Measurements from ENCODE around the gene TTC31.
A peak's percentile ranks its signal among the peaks of the same experiment; 100 is the strongest.

The TTC31 gene

GRCh38 chr2:74527741-74528140 is 44.9 kb downstream of the TTC31 start:
- no peak for DNase-seq

GRCh38 chr2:74528600-74529356 is 45.9 kb downstream of the TTC31 start:
- no peak for DNase-seq

DNA sequence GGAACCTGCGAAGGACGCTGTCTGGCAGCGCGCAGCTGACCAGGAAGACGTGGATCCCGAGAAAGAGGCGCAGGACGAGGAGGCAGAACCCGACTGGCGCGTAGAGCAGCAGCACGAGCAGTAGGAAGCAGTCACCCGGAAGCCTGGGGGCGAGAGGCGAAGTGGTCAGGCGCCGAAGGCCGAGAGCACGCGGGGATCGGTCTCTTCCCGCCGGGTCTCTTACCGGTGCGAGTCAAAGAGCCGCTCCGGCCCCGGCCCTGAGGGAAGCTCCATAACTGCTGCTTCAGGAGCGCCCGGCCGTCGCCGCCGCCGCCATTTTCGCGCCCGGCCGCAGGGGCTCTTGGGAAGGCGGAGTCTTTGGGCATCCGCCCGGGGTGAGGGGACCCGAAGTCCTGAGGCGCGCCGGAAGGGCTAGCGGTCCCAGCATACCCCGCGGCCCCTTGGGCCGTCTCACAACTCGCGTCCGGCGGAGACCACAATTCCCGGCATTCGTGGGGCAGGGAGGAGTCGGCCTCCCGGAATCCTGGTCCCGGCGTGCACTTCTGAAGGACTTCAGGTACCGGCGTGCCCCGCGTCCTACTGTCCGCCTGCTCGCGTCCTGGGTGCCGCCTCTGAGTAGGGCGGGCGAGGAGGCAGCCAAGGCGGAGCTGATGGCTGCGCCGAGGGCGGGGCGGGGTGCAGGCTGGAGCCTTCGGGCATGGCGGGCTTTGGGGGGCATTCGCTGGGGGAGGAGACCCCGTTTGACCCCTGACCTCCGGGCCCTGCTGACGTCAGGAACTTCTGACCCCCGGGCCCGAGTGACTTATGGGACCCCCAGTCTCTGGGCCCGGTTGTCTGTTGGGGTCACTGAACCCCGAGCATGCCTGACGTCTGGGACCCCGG is 46.7 kb downstream of the TTC31 start, which contains the start of the genes AUP1 and HTRA2:
TSS of gene AUP1 (minus strand) at position 350 of the 882 bp plus-strand sequence. CDS start at position 273, 77 bp downstream.
TSS of gene HTRA2 (plus strand) at position 577 of the 882 bp plus-strand sequence. CDS start at position 651, 74 bp downstream.
- DNase-seq, result peak; percentile 85

DNA sequence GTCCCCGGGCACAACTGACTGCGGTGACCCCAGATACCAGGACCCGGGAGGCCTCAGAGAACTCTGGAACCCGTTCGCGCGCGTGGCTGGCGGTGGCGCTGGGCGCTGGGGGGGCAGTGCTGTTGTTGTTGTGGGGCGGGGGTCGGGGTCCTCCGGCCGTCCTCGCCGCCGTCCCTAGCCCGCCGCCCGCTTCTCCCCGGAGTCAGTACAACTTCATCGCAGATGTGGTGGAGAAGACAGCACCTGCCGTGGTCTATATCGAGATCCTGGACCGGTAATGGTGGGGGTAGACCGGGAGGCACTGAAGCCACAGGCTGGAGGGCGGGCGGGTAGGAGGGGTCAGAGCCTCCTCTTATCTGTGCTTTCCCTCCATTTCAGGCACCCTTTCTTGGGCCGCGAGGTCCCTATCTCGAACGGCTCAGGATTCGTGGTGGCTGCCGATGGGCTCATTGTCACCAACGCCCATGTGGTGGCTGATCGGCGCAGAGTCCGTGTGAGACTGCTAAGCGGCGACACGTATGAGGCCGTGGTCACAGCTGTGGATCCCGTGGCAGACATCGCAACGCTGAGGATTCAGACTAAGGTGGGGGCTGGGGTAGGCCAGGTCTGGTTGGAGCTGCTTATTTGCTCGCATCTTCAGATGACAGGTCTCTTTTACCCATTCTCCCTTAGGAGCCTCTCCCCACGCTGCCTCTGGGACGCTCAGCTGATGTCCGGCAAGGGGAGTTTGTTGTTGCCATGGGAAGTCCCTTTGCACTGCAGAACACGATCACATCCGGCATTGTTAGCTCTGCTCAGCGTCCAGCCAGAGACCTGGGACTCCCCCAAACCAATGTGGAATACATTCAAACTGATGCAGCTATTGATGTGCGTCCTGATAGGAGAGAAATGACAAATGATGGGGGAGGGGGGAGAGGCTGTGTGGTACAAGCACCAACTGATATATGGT is 47.6 kb downstream of the TTC31 start:
- DNase-seq, result peak; percentile 60

DNA sequence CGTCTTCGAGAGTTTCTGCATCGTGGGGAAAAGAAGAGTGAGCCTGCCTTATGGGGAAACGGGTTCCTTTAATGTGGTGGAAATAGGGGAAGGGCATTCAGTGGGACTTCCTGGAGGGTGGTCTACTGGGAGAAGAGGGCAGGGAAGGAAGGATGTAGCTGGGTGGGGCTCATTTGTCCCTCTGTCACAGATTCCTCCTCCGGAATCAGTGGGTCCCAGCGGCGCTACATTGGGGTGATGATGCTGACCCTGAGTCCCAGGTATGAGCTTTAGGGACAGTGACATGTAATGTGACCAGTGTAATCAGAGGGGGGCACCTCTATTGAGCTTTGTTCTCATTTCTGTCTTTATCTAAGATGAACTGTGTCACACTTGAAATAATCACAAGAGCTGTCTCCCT is 48.8 kb downstream of the TTC31 start:
- no peak for DNase-seq

DNA sequence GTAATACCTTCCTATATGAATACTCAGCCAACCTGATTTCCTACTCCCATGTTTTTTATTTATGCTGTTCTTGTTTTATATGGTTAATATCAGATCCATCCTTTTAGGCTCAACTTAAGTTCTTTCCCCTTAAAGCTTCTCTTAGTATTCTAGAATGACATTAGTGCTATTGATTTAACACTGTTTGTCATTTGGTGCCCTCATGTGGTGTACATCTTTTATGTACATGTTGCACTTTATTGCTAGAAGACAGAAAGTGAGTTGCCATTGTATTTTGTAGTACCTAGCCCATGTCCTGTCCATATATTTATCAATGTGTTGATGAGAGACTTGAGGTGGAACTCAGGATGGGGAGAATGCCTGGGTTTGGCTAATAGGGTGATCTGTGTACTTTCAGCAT is 49.3 kb downstream of the TTC31 start:
- no peak for DNase-seq

DNA sequence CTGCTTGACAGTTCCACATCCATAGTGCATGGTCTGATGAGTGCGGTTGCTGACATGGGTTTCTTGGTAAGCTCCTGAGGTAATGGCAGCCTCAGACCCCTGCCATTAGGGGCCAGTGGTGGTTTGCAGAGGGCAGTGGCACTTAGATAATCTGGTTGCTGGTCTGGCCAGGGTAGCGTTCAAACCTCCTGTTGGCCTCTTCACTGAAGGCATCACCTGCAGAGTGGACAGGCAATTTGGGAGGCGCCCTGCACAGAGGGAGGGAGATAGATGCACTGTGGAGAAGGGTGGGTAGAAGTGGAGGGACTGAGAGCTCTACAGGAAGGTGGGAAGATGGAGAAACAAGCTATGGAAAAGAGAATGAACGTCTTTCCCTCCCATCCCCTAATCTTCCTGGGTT is 50.6 kb downstream of the TTC31 start:
- no peak for DNase-seq

DNA sequence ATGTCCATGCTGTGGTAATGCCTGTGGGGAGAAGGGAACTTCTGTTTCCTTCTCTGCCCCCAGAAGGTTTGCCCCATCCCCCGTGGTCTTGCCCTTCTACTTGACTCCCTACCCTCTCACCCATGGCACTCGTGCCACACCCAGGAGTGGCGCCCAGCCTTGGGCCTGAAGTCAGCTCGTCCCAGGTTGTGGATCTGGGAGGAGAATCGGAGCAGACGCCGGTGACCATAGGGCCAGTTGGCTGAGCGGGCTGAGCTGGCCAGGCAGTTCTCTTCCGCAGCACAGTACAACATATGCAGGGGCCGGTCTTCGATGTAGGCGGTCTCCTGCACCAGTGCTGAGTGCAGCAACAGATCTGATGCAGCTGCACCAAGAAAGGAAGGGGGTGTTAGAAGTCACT is 51.5 kb downstream of the TTC31 start:
- no peak for DNase-seq

DNA sequence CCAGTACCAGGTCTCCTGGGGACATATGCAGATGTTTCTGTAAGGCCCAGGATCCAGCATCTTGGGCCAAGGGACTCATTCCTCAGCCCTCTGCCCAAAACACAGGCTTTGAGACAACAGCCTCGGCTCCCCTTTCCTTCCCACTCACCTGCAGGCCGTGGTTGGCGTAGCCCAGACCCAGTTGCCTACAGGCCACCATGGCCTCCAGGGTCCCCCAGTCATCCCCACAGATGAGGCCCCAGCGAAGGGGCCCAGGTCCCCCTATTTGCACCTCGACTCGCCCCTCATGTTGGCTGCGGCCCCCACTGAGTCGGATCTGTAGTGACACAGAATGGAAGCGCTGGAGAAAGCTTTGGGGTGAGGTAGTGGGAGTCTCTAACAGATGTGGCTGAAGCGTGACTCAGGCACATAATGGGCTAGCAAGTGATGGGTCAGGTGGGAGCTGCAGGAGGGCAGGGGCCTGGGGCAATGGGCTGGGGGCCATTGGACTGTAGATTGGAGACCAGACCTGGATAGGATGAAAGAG is 52.6 kb downstream of the TTC31 start:
- no peak for DNase-seq

DNA sequence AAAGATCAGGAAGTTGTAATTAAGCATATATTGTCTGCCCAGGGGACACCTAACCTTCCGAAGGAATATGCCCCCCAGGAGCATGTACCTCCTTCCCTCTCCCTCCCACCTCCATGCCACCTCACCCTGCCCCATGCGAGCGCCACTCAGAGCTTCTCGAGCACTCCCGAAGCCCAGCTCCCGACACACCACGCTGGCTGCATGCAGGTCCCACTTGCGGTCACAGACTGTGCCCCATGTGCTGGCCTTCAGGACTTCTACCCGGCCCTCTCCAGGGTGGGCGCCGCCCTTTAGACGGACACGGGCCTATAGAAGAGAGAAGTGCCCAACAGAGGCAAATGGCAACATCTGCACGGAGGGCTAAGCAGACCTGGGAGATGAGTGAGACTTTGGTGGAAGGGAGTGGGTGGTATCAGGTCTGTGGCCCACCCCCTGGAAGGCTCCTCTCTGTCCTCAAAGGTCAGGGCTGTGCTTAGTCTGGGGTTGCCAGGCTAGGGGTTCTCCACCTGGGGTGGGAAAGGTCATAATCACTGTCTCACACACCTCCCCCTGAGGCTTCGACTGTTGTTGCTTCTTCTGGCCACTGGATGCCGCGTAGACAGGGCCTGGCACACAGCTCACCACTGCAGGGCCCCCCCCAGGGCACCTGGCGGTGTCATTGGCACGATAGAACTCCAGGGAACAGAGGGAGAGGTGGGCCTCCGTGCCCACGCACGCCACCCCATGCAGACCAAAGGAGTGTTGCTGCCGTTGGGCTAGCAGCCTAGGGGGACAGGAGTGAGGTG is 53.5 kb downstream of the TTC31 start:
- DNase-seq, result no peak

DNA sequence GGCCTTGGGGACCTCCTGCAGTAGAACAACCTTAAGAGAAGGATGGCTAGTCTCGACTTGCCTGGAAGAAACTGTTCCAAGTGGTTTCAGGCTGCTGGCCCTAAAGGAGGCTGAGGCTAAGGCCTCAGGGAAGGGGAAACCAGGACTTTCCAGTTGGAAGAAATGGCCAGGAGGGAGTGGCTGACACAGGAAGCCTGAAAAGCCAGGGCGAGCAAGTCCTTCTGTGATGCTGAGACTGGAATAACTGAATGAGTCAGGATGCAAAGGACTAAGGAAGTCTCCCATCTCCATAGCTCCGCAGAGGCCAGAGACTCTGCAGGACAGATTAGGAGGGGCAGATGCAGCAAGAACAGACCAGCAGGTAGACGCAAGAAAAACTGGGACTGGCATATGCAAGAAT is 54.3 kb downstream of the TTC31 start:
- DNase-seq, result no peak

DNA sequence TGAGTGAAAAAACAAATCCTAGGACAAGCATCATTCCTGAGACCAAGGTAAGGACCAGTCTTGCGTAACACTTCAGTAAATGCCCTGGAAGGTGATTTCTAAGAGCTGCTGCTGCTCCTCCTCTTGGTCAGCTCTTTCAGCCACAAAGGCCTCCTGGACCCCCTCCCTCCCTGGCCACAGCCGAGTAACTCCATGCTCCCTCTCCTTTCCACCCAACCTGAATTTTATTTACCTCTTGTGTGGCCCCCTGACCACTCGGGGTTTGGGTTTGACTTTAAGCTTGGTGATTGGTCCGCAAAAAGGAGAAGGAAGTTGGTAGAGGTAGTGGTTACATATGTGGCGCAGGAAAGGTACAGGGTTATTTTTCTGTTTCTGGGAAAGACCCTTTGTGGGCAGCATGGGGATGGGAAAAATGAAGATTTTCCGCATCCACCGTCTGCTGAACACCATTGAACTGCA is 56.0 kb downstream of the TTC31 start:
- DNase-seq, result no peak

DNA sequence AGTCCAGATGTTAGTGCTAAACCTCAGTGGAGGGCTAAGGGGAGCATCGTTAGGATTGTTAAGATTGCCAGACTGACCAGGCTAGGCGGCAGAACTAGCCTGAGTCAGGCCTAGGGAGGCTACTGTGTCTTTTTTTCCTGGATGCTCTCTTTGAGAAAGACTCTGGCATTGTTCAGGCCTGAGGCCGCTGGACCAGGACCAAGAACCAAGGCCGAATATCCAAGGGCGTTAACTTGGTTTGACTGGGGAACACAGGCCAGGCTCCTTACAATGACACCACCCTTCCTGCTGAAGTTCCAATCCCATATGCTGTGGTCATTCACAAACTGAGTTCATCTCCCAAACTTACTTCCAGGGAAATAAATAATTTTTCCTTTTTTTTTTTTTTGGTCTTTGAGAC is 57.4 kb downstream of the TTC31 start:
- no peak for DNase-seq

DNA sequence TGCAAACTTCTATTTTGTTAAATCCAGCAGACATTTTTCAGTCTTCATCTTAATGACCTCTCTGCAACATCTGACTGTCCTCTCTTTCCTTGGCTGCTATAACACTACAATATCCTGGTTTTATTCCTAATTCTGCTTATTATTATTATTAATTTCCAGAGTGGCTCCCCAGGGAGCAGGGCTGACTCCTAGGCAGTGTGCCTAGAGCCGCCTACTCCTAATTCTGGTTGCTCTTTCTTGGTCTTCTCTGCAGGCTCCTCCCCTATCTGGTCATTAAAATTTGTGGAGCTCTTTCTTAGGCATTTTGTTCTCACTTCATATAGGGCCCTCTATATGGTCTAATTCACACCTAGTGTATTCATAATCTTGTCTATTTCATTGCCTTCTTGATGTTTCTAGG is 60.1 kb downstream of the TTC31 start:
- no peak for DNase-seq
